Fibroblast of lung (primary cell): ENCODE data around the gene GET3. TPM values are rescaled to one million over a fixed set of nuclear protein-coding genes. Genes with fewer than 3 reads are reported as not detected.
"Not testable (repeated sequence)": the region's sequence is repeated elsewhere in the genome, so short reads cannot be mapped to it uniquely, and the experiment has no call there.

Experiments used
- DNase-seq, 2 donors: peaks; one replicate each; pipeline versions ENCODE4 v3.0.0 to v3.0.0-alpha.2; 2010; ENCODE audit warnings: low read depth in 2 of 2
- H2AFZ ChIP-seq: 2 replicates; pipeline ENCODE4 v1.5.1; 2012; ENCODE audit warnings: low read length, control low read depth, inconsistent platforms
- H3K27ac ChIP-seq: 2 replicates; pipeline ENCODE4 v1.5.1; 2011; ENCODE audit warnings: low read length, control low read depth; ENCODE audit not compliant: insufficient read depth
- H3K27me3 ChIP-seq: 2 replicates; pipeline ENCODE4 v1.5.1; 2011; ENCODE audit warnings: mild to moderate bottlenecking, low read length; ENCODE audit not compliant: control insufficient read depth, insufficient read depth
- H3K36me3 ChIP-seq: 2 replicates; pipeline ENCODE4 v1.5.1; 2011; ENCODE audit warnings: low read length; ENCODE audit not compliant: control insufficient read depth, insufficient read depth
- H3K4me1 ChIP-seq: 2 replicates; pipeline ENCODE4 v1.5.1; 2011; ENCODE audit warnings: low read length; ENCODE audit not compliant: control insufficient read depth, insufficient read depth; ENCODE audit errors: extremely low read depth
- H3K4me2 ChIP-seq: 2 replicates; pipeline ENCODE4 v1.5.1; 2011; ENCODE audit warnings: low read length, control low read depth; ENCODE audit not compliant: insufficient read depth; ENCODE audit errors: extremely low read depth
- H3K4me3 ChIP-seq, 4 experiments: fragments of 200-600 bp in 1 of 4; sonication (generic) in 1 of 4; replicated peaks in 1 of 4; 2 replicates each; pipeline ENCODE4 v1.5.1; 2011 to 2016; ENCODE audit warnings: low read length in 4 of 4, low read depth in 3 of 4, mild to moderate bottlenecking in 3 of 4, control low read depth in 2 of 4, inconsistent platforms in 1 of 4, mixed read lengths in 1 of 4; ENCODE audit not compliant: insufficient read depth in 1 of 4; ENCODE audit errors: control extremely low read depth in 1 of 4
- H3K79me2 ChIP-seq: 2 replicates; pipeline ENCODE4 v1.5.1; 2012; ENCODE audit warnings: mild to moderate bottlenecking, low read length, inconsistent platforms; ENCODE audit not compliant: control insufficient read depth, insufficient read depth
- H3K9ac ChIP-seq: 2 replicates; pipeline ENCODE4 v1.5.1; 2011; ENCODE audit warnings: mild to moderate bottlenecking, low read length, control low read depth; ENCODE audit not compliant: insufficient read depth
- H3K9me3 ChIP-seq: 2 replicates; pipeline ENCODE4 v1.5.1; 2012; ENCODE audit warnings: low read depth, low read length; ENCODE audit not compliant: control insufficient read depth, insufficient read depth
- H4K20me1 ChIP-seq: 2 replicates; pipeline ENCODE4 v1.5.1; 2011; ENCODE audit warnings: low read length; ENCODE audit not compliant: control insufficient read depth, insufficient read depth; ENCODE audit errors: extremely low read depth
- CTCF ChIP-seq, 2 donors: IDR thresholded peaks in 1 of 2; conservative IDR thresholded peaks in 1 of 2; 1 replicate in 1 of 2; 2 replicates in 1 of 2; pipeline ENCODE4 v1.5.1; 2011 to 2012; ENCODE audit warnings: low read length in 2 of 2, control low read depth in 1 of 2, inconsistent platforms in 1 of 2, low read depth in 1 of 2, mild to moderate bottlenecking in 1 of 2
- EZH2 ChIP-seq: IDR thresholded peaks from 2 replicates; pipeline ENCODE4 v1.5.1; 2012; ENCODE audit warnings: low read length, control low read depth, mild to moderate bottlenecking; ENCODE audit errors: missing control alignments
- polyA plus RNA-seq, 2 donors: library from polyadenylated mRNA; depleted of rRNA in 1 of 2; stranded (reverse) in 1 of 2; unstranded in 1 of 2; fragments of >200 nt; gene quantifications; 2 replicates each; pipeline ENCODE4 v1.2.1, GENCODE V29; 2011 to 2012; ENCODE audit warnings: missing spikeins in 1 of 2
- total RNA-seq: library from RNA; depleted of rRNA; stranded (reverse); fragments of >200 nt; gene quantifications from 2 replicates; pipeline ENCODE4 v1.2.1, GENCODE V29; 2014

The GET3 gene
- total and polyA plus RNA-seq, 2 donors (not counting 1 experiment from before 2014, with no cell fraction given): 94.1 to 123 TPM

GRCh38 chr19:12708641-12709040 is 28.7 kb upstream of the GET3 start:
- Histone ChIP-seq H3K36me3 (peaks cover 36% of the 10 kb centered on the region), H3K27ac (no peak overlapping the region), H4K20me1 (no peaks in the 10 kb centered on the region), H2AFZ (no peak overlapping the region), H3K4me1 (no peaks in the 10 kb centered on the region), H3K79me2 (peaks cover 2% of the 10 kb centered on the region), H3K4me3 (no peak overlapping the region), H3K4me2 (no peak overlapping the region), H3K9ac (no peak overlapping the region), H3K9me3 (no peaks in the 10 kb centered on the region), H3K27me3 (no peaks in the 10 kb centered on the region)
- TF ChIP-seq CTCF (conservative IDR thresholded peaks at IDR 0.05 in 1 of 2, IDR thresholded peaks at IDR 0.05 in 1 of 2; ENCODE audit: low read depth in 1 of 2, low read length in 2 of 2) (no peak), EZH2 (no peak)
- no peak for DNase-seq

- Histone ChIP-seq H3K4me2 (no peak overlapping the region), H2AFZ (no peak overlapping the region), H3K27ac (no peak overlapping the region), H3K36me3 (peaks cover 38% of the 10 kb centered on the region), H3K27me3 (no peaks in the 10 kb centered on the region), H3K9ac (no peak overlapping the region), H3K79me2 (peaks cover 9% of the 10 kb centered on the region), H3K9me3 (no peaks in the 10 kb centered on the region), H4K20me1 (no peaks in the 10 kb centered on the region), H3K4me3 (no peak overlapping the region), H3K4me1 (no peaks in the 10 kb centered on the region)
- TF ChIP-seq CTCF (conservative IDR thresholded peaks at IDR 0.05 in 1 of 2, IDR thresholded peaks at IDR 0.05 in 1 of 2; ENCODE audit: low read depth in 1 of 2, low read length in 2 of 2): no peak
- no peak for TF ChIP-seq EZH2
- no peak for DNase-seq
Observed at GRCh38 chr19:12711187-12711586, 26.1 kb upstream of the GET3 start.

GRCh38 chr19:12712077-12712476 is 25.2 kb upstream of the GET3 start:
- DNase-seq, H4K20me1 ChIP-seq, H3K27ac ChIP-seq, H3K27me3 ChIP-seq, H2AFZ ChIP-seq, H3K9ac ChIP-seq, H3K4me2 ChIP-seq, H3K4me3 ChIP-seq, H3K9me3 ChIP-seq, H3K4me1 ChIP-seq: not testable (repeated sequence)
- H3K79me2 ChIP-seq: peaks cover 14% of the 10 kb centered on the region
- peaks cover 35% of the 10 kb centered on the region for H3K36me3 ChIP-seq

GRCh38 chr19:12713304-12713703 is 24.0 kb upstream of the GET3 start:
- Histone ChIP-seq H3K79me2 (peaks cover 24% of the 10 kb centered on the region), H3K36me3 (peaks cover 35% of the 10 kb centered on the region)
- DNase-seq, H4K20me1 ChIP-seq, H3K27ac ChIP-seq, H3K4me2 ChIP-seq, H3K4me3 ChIP-seq, H3K4me1 ChIP-seq, H3K9me3 ChIP-seq, H2AFZ ChIP-seq, H3K9ac ChIP-seq, H3K27me3 ChIP-seq: not testable (repeated sequence)
